OCI-LY7 (cell line): ENCODE measurements around the gene TPSB2. TPM values are rescaled to one million over a fixed set of nuclear protein-coding genes. Genes with fewer than 3 reads are reported as not detected.

Source experiments
- BruUV-seq: library from RNA; stranded (reverse); fragments of 400-500 nt; replicated peaks from 2 replicates; lab custom pipeline; 2021; lab: Mats Ljungman, UMichigan
- CTCF ChIA-PET: fragments of 300-600 bp; sonication (Branson Sonifier 250); formaldehyde crosslinking; loops from one replicate; lab custom pipeline; 2022; ENCODE audit warnings: antibody characterized with exemption; ENCODE audit not compliant: unreplicated experiment; lab: Charles Lee
- POLR2A ChIA-PET: fragments of 300-600 bp; sonication (Branson Sonifier 250); formaldehyde crosslinking; loops from one replicate; lab custom pipeline; 2022; ENCODE audit warnings: antibody characterized with exemption; lab: Charles Lee
- DNase-seq: peaks from one replicate; pipeline ENCODE4 v3.0.0-alpha.2; 2015; ENCODE audit warnings: low spot score
- H2AFZ ChIP-seq: fragments of 200-600 bp; sonication (generic), shearing (Covaris generic); 2 replicates; pipeline ENCODE4 v1.6.1; 2014; ENCODE audit warnings: mild to moderate bottlenecking, antibody characterized with exemption, low read length, moderate library complexity
- H3K27ac ChIP-seq: fragments of 200-600 bp; sonication (generic); 2 replicates; pipeline ENCODE4 v1.5.1; 2014; ENCODE audit warnings: mixed run types, low read depth, mild to moderate bottlenecking, moderate library complexity, low read length, inconsistent platforms; ENCODE audit not compliant: poor library complexity, severe bottlenecking
- H3K36me3 ChIP-seq: fragments of 200-600 bp; sonication (generic); 2 replicates; pipeline ENCODE4 v1.6.1; 2014; ENCODE audit warnings: mild to moderate bottlenecking, antibody characterized with exemption, low read length, moderate library complexity, mixed read lengths; ENCODE audit not compliant: insufficient read depth
- H3K4me1 ChIP-seq: fragments of 200-600 bp; sonication (generic); 2 replicates; pipeline ENCODE4 v1.5.1; 2014; ENCODE audit warnings: mild to moderate bottlenecking, low read length; ENCODE audit not compliant: insufficient read depth, poor library complexity, severe bottlenecking
- H3K4me2 ChIP-seq: fragments of 200-600 bp; sonication (generic); 2 replicates; pipeline ENCODE4 v1.6.1; 2014; ENCODE audit warnings: mild to moderate bottlenecking, low read length
- H3K4me3 ChIP-seq: fragments of 200-600 bp; sonication (generic); 2 replicates; pipeline ENCODE4 v1.5.1; 2014; ENCODE audit warnings: mild to moderate bottlenecking, low read depth, low read length; ENCODE audit not compliant: poor library complexity, severe bottlenecking
- H3K79me2 ChIP-seq: fragments of 200-600 bp; sonication (generic); 2 replicates; pipeline ENCODE4 v1.6.1; 2016; ENCODE audit warnings: low read depth, mild to moderate bottlenecking, low read length, moderate library complexity, mixed read lengths; ENCODE audit not compliant: insufficient read depth
- H3K9me2 ChIP-seq: fragments of 200-600 bp; sonication (generic); 2 replicates; pipeline ENCODE4 v1.6.1; 2016; ENCODE audit warnings: mild to moderate bottlenecking, low read length, mixed read lengths; ENCODE audit not compliant: insufficient read depth
- H3K9me3 ChIP-seq: fragments of 200-600 bp; sonication (generic); 2 replicates; pipeline ENCODE4 v1.6.1; 2014; ENCODE audit warnings: mild to moderate bottlenecking, mixed run types, low read length, mixed read lengths
- H4K20me1 ChIP-seq: fragments of 200-600 bp; sonication (generic); 2 replicates; pipeline ENCODE4 v1.6.1; 2014; ENCODE audit warnings: mild to moderate bottlenecking, antibody characterized with exemption, low read length, moderate library complexity, mixed read lengths; ENCODE audit not compliant: insufficient read depth
- CTCF ChIP-seq: fragments of 200-600 bp; sonication (generic); conservative IDR thresholded peaks from 2 replicates; pipeline ENCODE4 v1.5.1; 2014; ENCODE audit warnings: mild to moderate bottlenecking, antibody characterized with exemption, low read length, moderate library complexity, mixed read lengths
- EZH2phosphoT487 ChIP-seq: fragments of 200-600 bp; sonication (generic); IDR thresholded peaks from 2 replicates; pipeline ENCODE4 v1.6.1; 2018; ENCODE audit warnings: low read depth, borderline replicate concordance, mild to moderate bottlenecking, mixed run types, antibody characterized with exemption, low read length, moderate library complexity, mixed read lengths
- intact Hi-C: fragments of 100-400 bp; cut with micrococcal nuclease; formaldehyde crosslinking; loops from one replicate; pipeline ENCODE4 v1.10.0; 2022; ENCODE audit not compliant: unreplicated experiment
- total RNA-seq, 2 experiments: library from RNA; depleted of rRNA in 1 of 2; stranded (reverse); fragments of >200 nt in 1 of 2; shearing (Covaris generic) in 1 of 2; gene quantifications; 2 replicates each; pipeline ENCODE4 v1.2.3, GENCODE V29; 2014 to 2022

The TPSB2 gene
- total RNA-seq, 2 experiments from 2014 or later = not detected

DNA sequence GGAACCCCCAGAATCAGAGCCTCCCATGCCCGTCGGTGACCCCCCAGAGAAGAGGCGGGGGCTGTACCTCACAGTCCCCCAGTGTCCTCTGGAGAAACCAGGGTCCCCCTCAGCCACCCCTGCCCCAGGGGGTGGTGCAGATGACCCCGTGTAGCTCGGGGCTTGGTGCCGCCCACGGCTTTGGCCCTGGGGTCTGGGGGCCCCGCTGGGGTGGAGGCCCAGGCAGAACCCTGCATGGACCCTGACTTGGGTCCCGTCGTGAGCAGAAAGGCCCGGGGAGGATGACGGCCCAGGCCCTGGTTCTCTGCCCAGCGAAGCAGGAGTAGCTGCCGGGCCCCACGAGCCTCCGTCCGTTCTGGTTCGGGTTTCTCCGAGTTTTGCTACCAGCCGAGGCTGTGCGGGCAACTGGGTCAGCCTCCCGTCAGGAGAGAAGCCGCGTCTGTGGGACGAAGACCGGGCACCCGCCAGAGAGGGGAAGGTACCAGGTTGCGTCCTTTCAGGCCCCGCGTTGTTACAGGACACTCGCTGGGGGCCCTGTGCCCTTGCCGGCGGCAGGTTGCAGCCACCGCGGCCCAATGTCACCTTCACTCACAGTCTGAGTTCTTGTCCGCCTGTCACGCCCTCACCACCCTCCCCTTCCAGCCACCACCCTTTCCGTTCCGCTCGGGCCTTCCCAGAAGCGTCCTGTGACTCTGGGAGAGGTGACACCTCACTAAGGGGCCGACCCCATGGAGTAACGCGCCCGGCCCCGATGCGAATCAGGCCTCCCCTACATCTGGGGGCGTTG, 8.9 kb downstream of the TPSB2 start:
- no peaks in the 10 kb centered on the region for H3K9me3 ChIP-seq
- H3K4me1 ChIP-seq = no peaks in the 10 kb centered on the region
- no peaks in the 10 kb centered on the region for H3K36me3 ChIP-seq
- no peaks in the 10 kb centered on the region for H3K79me2 ChIP-seq
- POLR2A ChIA-PET = no interaction called here
- no peaks in the 10 kb centered on the region for H3K9me2 ChIP-seq
- intact Hi-C loops = no loop called here
- DNase-seq = no peak
- no peak overlapping the region for H2AFZ ChIP-seq
- H4K20me1 ChIP-seq = no peaks in the 10 kb centered on the region
- H3K27ac ChIP-seq = no peak overlapping the region
- TF ChIP-seq CTCF (no peak), EZH2phosphoT487 (no peak)
- no peak overlapping the region for H3K4me2 ChIP-seq
- no peak overlapping the region for H3K4me3 ChIP-seq
- CTCF ChIA-PET = interaction anchor here (0.6 kb wide), 1 partner anchor 121 kb away, joined by 3 read pairs; no protein-coding TSS in a partner anchor
- BruUV-seq = no TSS peak

DNA sequence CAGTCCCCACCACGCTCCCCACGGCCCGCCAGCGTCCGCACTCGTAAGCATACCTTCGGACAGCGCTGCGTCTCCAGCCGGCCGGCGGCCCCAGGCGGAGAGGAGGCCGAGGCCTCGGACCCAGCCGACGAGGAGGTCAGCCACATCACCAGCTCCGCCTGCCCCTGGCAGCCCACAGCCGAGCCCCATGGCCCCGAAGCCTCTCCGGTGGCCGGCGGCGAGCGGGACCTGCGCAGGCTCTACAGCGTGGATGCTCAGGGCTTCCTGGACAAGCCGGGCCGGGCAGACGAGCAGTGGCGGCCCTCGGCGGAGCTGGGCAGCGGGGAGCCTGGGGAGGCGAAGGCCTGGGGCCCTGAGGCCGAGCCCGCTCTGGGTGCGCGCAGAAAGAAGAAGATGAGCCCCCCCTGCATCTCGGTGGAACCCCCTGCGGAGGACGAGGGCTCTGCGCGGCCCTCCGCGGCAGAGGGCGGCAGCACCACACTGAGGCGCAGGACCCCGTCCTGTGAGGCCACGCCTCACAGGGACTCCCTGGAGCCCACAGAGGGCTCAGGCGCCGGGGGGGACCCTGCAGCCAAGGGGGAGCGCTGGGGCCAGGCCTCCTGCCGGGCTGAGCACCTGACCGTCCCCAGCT, 9.8 kb downstream of the TPSB2 start:
- Histone ChIP-seq H3K9me3 (no peaks in the 10 kb centered on the region), H3K4me2 (no peak overlapping the region), H2AFZ (no peak overlapping the region), H3K4me1 (no peaks in the 10 kb centered on the region), H4K20me1 (no peaks in the 10 kb centered on the region), H3K27ac (no peak overlapping the region), H3K4me3 (no peak overlapping the region), H3K79me2 (no peaks in the 10 kb centered on the region), H3K9me2 (no peaks in the 10 kb centered on the region), H3K36me3 (no peaks in the 10 kb centered on the region)
- TF ChIP-seq CTCF (no peak), EZH2phosphoT487 (no peak)
- ChIA-PET CTCF (no interaction called here), POLR2A (no interaction called here)
- intact Hi-C loops = no loop called here
- BruUV-seq = no TSS peak
- no peak for DNase-seq
